H1 (cell line): ENCODE data around the gene FLT3. TPM values are rescaled to one million over a fixed set of nuclear protein-coding genes. Genes with fewer than 3 reads are reported as not detected.

ENCODE experiments used
- ATF2 ChIP-seq: IDR thresholded peaks from 2 replicates; pipeline ENCODE4 v1.6.1; 2012; ENCODE audit warnings: low read length, inconsistent platforms
- BACH1 ChIP-seq: IDR thresholded peaks from 2 replicates; pipeline ENCODE4 v1.6.1; 2012; ENCODE audit warnings: low read length, improper control_type of control experiment
- CBX5 ChIP-seq: fragments of 300-800, 300-1000 bp; sonication (generic); IDR thresholded peaks from 2 replicates; pipeline ENCODE4 v1.7.1; 2016; ENCODE audit warnings: antibody characterized with exemption, low read length, low read depth
- CHD7 ChIP-seq: fragments of 300-600 bp; sonication (generic); IDR thresholded peaks from 2 replicates; pipeline ENCODE4 v1.7.1; 2012; ENCODE audit warnings: low read length, moderate library complexity, mild to moderate bottlenecking, inconsistent platforms; ENCODE audit not compliant: insufficient replicate concordance
- GTF2F1 ChIP-seq: IDR thresholded peaks from 2 replicates; pipeline ENCODE4 v1.6.1; 2012; ENCODE audit warnings: low read depth, low read length, improper control_type of control experiment, borderline replicate concordance
- POLR2AphosphoS5 ChIP-seq: IDR thresholded peaks from 2 replicates; pipeline ENCODE4 v1.6.1; 2011; ENCODE audit warnings: low read depth, low read length
- RBBP5 ChIP-seq: IDR thresholded peaks from 2 replicates; pipeline ENCODE4 v1.7.1; 2012; ENCODE audit warnings: low read depth, mild to moderate bottlenecking, inconsistent platforms, low read length, moderate library complexity, borderline replicate concordance
- RFX5 ChIP-seq: IDR thresholded peaks from 2 replicates; pipeline ENCODE4 v1.6.1; 2011; ENCODE audit warnings: low read depth, low read length, improper control_type of control experiment, borderline replicate concordance
- SRF ChIP-seq: IDR thresholded peaks from 2 replicates; pipeline ENCODE4 v1.6.1; 2011; ENCODE audit warnings: mild to moderate bottlenecking, low read depth, low read length, moderate library complexity
- polyA plus RNA-seq, 7 experiments: library from polyadenylated mRNA; depleted of rRNA in 3 of 7; stranded (reverse) in 5 of 7; unstranded in 2 of 7; fragments of >200 nt in 5 of 7; fragments of 200-250 nt in 2 of 7; gene quantifications; 1 replicate in 5 of 7; 2 replicates in 1 of 7; 4 replicates in 1 of 7; pipeline versions ENCODE4 v1.2.1 to v1.2.3, GENCODE V29; 2011 to 2013; ENCODE audit warnings: missing spikeins in 2 of 7, mixed read lengths in 2 of 7
- total RNA-seq: library from RNA; stranded (reverse); fragmentation: NEBNext Ultra II Directional; extraction: Animal tissue kit (Norgen Biotek cat#: 25700); gene quantifications from 2 replicates; pipeline ENCODE4 v1.2.1, GENCODE V29; 2021

Gene FLT3
- total and polyA plus RNA-seq, 2 of the 8 experiments (the other 6 are each of a cell fraction or from before 2014, with no cell fraction given), result 0.44 to 0.71 TPM

GRCh38 chr13:27953676-27954405, 146.5 kb downstream of the FLT3 start (continued):
- TF ChIP-seq CHD7 (no peak), RBBP5 (0 out of 2 replicates have a peak, but pooled peaks have one; percentile 38), SRF (peak; percentile 21; the same call in 1 of the 2 replicates), POLR2AphosphoS5 (no peak), CBX5 (no peak), BACH1 (no peak), ATF2 (no peak), RFX5 (no peak), GTF2F1 (no peak)
